ENCODE results near the gene KSR1. TPM values are rescaled to one million over a fixed set of nuclear protein-coding genes. Genes with fewer than 3 reads are reported as not detected.

KSR1 gene
- total and polyA plus RNA-seq, 2 of the 8 experiments (the other 6 are each of a cell fraction or from before 2014, with no cell fraction given) = 14.1 to 34.7 TPM

DNA sequence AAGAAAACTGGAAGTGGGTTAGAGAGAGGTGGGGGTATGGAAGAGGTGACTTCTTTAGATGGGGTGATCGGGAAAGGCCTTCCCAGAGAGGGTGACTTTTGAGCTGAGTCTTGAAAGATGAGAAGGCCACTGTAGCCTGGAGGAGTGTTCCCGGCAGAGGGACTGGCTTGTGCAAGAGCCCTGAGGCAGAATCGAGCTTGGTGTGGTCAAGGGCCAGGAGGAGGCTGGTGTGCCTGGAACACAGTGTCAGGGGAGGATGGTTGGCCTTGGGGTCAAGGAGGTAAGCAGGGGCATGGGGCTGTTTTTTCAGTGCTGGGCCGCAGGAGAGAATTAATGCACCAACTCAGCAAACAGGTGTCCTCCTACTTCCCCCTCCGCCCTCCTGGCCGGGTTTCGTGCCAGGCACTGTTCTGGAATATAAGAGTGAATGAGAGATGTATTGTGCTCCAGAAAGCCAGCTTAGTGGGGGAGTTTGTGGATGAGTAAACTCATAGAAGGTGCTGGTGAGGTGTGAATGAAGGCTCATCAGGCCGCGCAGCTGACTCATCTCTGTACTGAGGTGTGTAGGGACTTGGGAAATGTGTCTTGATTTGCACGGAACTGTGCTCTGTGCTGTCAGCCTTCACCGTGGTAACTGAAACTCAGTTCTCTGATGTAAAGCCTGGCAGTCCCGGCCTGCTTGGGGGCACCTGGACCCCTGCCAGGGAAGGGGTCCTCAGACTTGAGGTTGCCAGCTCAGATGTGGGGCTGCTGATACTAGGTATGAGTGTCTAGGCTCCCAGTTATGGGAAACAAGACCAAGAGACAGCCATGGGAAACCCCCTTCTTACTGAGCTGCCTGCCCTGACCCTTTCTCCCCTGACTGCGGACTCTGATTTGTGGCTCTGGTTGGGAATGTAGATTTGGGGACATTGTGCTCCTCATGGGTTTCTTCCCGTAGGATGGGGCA lies 15.3 kb downstream of the KSR1 start:
- Histone ChIP-seq H4K91ac (replicated peaks; ENCODE audit: insufficient read length, low read length) (peak overlapping the region; percentile 11), H3K79me2 (ENCODE audit: control insufficient read depth in 1 of 2, insufficient read depth in 2 of 2, low read length in 2 of 2) (peaks cover 0 to 96% of the 10 kb centered on the region in 2 experiments; a peak in 3 of 4 replicates)
- CTCF ChIA-PET (ENCODE audit: partially characterized antibody) = interaction anchor here (0.6 to 4.3 kb wide), 10 partner anchors 10 to 131 kb away, joined by 3 to 23 read pairs (median 4); no protein-coding TSS in a partner anchor

More for the DNA sequence above, 15.3 kb downstream of the KSR1 start:
- Histone ChIP-seq H3K4me1 (replicated peaks in 1 of 4; ENCODE audit: control insufficient read depth in 3 of 4, insufficient read depth in 4 of 4, low read length in 3 of 4) (peaks cover 20 to 35% (median 25%) of the 10 kb centered on the region in 4 experiments), H2BK15ac (ENCODE audit: low read length) (peak overlapping the region; percentile 34; the same call in 1 of the 2 replicates), H2BK12ac (ENCODE audit: low read depth, low read length) (peak overlapping the region; percentile 68; the same call in 1 of the 2 replicates), H3K4me3 (ENCODE audit: extremely low read depth in 1 of 4, insufficient read depth in 2 of 4, low read depth in 3 of 4, low read length in 4 of 4) (no peak overlapping the region), H3K9me3 (ENCODE audit: insufficient read depth in 2 of 2, low read depth in 1 of 2, low read length in 1 of 2) (no peaks in the 10 kb centered on the region), H3K27ac (ENCODE audit: low read depth, low read length) (no peak overlapping the region), H3K9ac (replicated peaks in 1 of 4; ENCODE audit: extremely low read depth in 1 of 4, low read depth in 3 of 4, low read length in 3 of 4) (no peak overlapping the region), H3K23ac (ENCODE audit: insufficient read length) (no peak overlapping the region), H3K4me2 (ENCODE audit: insufficient read depth in 1 of 2, low read depth in 2 of 2, low read length in 2 of 2) (no peak overlapping the region), H4K5ac (ENCODE audit: insufficient read length, low read depth, low read length) (no peak overlapping the region), H3K14ac (ENCODE audit: insufficient read length) (no peak overlapping the region), H3K36me3 (ENCODE audit: control insufficient read depth in 2 of 4, insufficient read depth in 4 of 4, low read length in 3 of 4) (no peaks in the 10 kb centered on the region), H4K8ac (ENCODE audit: extremely low read depth, insufficient read depth, low read length) (no peak overlapping the region), H3K79me1 (ENCODE audit: low read depth, low read length) (peaks cover 19% of the 10 kb centered on the region), H3K27me3 (replicated peaks in 1 of 4; ENCODE audit: control insufficient read depth in 3 of 4, extremely low read depth in 1 of 4, insufficient read depth in 3 of 4, low read length in 3 of 4) (no peaks in the 10 kb centered on the region), H3K23me2 (ENCODE audit: low read depth, low read length) (no peaks in the 10 kb centered on the region), H3K18ac (ENCODE audit: extremely low read depth, low read length) (peak overlapping the region; percentile 55; the same call in 1 of the 2 replicates), H2BK5ac (ENCODE audit: low read depth, low read length) (0 out of 2 replicates have a peak overlapping the region, but pooled peaks have one; percentile 39), H3K4ac (replicated peaks; ENCODE audit: insufficient read length, low read depth, low read length) (no peak overlapping the region), H2BK20ac (ENCODE audit: low read length) (0 out of 2 replicates have a peak overlapping the region, but pooled peaks have one; percentile 32), H2AFZ (ENCODE audit: low read length) (no peak overlapping the region), H2BK120ac (replicated peaks; ENCODE audit: low read depth, low read length) (no peak overlapping the region), H4K20me1 (replicated peaks in 1 of 2; ENCODE audit: control insufficient read depth in 1 of 2, insufficient read depth in 2 of 2, low read length in 2 of 2) (peaks cover 0 to 4% of the 10 kb centered on the region in 2 experiments), H3K56ac (replicated peaks; ENCODE audit: insufficient read length, low read depth, low read length) (no peak overlapping the region), H2AK5ac (ENCODE audit: low read depth, low read length) (peak overlapping the region; percentile 70; the same call in 1 of the 2 replicates)
- POLR2A ChIA-PET (ENCODE audit: partially characterized antibody) = interaction anchor here (0.6 to 1.3 kb wide), 2 partner anchors 12 to 53 kb away, joined by 3 to 4 read pairs; no protein-coding TSS in a partner anchor
- DNase-seq (ENCODE audit: low read depth in 1 of 2, low spot score in 2 of 2) = no peak
- no peak for TF ChIP-seq JUN (IDR thresholded peaks at IDR 0.05; ENCODE audit: low read depth, low read length)
- TF ChIP-seq RFX5 (IDR thresholded peaks at IDR 0.05; ENCODE audit: borderline replicate concordance, low read depth, low read length) = no peak
- no peak for TF ChIP-seq YY1 (IDR thresholded peaks at IDR 0.05; ENCODE audit: low read depth, low read length)
- TF ChIP-seq CBX8 (IDR thresholded peaks at IDR 0.05; ENCODE audit: borderline replicate concordance, low read depth, low read length) = no peak
- 0 out of 2 replicates have a peak, but pooled peaks have one; percentile 52 for TF ChIP-seq KDM1A (IDR thresholded peaks at IDR 0.05; ENCODE audit: borderline replicate concordance, low read length)
- no peak for TF ChIP-seq GTF2F1 (IDR thresholded peaks at IDR 0.05; ENCODE audit: borderline replicate concordance, low read depth, low read length)
- no peak for FAIRE-seq
- WGBS, 2 experiments (ENCODE audit: extremely low coverage in 1 of 2, insufficient coverage in 1 of 2, insufficient read length in 1 of 2, insufficient replicate concordance in 2 of 2, low coverage in 1 of 2, low lambda C conversion rate in 2 of 2, missing lambda C conversion rate in 1 of 2) = 95% methylated on average over 14 of the region's 14 CpGs; no CpG with 5 or more reads in 1 of the 2 experiments

All from H1 (cell line).